ENCODE results near the gene SULT4A1.

The SULT4A1 gene

GRCh38 chr22:43796567-43796966 lies 65.7 kb downstream of the SULT4A1 start:
- no peak for DNase-seq

GRCh38 chr22:43795320-43795719 lies 67.0 kb downstream of the SULT4A1 start:
- no peak for DNase-seq

- DNase-seq: no peak
Measured at GRCh38 chr22:43792905-43793304, 69.4 kb downstream of the SULT4A1 start.

GRCh38 chr22:43789452-43789851 lies 72.9 kb downstream of the SULT4A1 start:
- no peak for DNase-seq

- DNase-seq: no peak
Measured at GRCh38 chr22:43783777-43784176, 78.5 kb downstream of the SULT4A1 start.

GRCh38 chr22:43782448-43782847 lies 79.9 kb downstream of the SULT4A1 start:
- DNase-seq: no peak

- no peak for DNase-seq
Measured at GRCh38 chr22:43777286-43777685, 85.0 kb downstream of the SULT4A1 start.

- no peak for DNase-seq
Measured at GRCh38 chr22:43776081-43776670, 86.1 kb downstream of the SULT4A1 start.

Measured in NCI-H2171 (cell line).